MM.1S (cell line): ENCODE results near the gene MBOAT2.
"Not testable (repeated sequence)": the region's sequence is repeated elsewhere in the genome, so short reads cannot be mapped to it uniquely, and the experiment has no call there.

Experiments used
- DNase-seq: peaks from one replicate; pipeline ENCODE4 v3.0.0-alpha.2; 2015
- H2AFZ ChIP-seq: fragments of 300-600 bp; sonication (generic); 2 replicates; pipeline ENCODE4 v1.6.0; 2016; ENCODE audit warnings: antibody characterized with exemption, low read length
- H3F3A ChIP-seq: fragments of 300-600 bp; sonication (generic); 2 replicates; pipeline ENCODE4 v1.6.1; 2016; ENCODE audit warnings: mild to moderate bottlenecking, antibody characterized with exemption, low read length, moderate library complexity, mixed read lengths; ENCODE audit not compliant: insufficient read depth
- H3K27ac ChIP-seq: fragments of 300-600 bp; sonication (generic); 2 replicates; pipeline ENCODE4 v1.5.1; 2016; ENCODE audit warnings: mild to moderate bottlenecking, low read length
- H3K27me3 ChIP-seq: fragments of 300-600 bp; sonication (generic); replicated peaks from 2 replicates; pipeline ENCODE4 v1.6.0; 2016; ENCODE audit warnings: low read length; ENCODE audit not compliant: insufficient read depth
- H3K36me3 ChIP-seq: fragments of 300-600 bp; sonication (generic); replicated peaks from 2 replicates; pipeline ENCODE4 v1.6.1; 2016; ENCODE audit warnings: mild to moderate bottlenecking, low read length, mixed read lengths; ENCODE audit not compliant: insufficient read depth
- H3K4me1 ChIP-seq: fragments of 300-600 bp; sonication (generic); 2 replicates; pipeline ENCODE4 v1.6.1; 2016; ENCODE audit warnings: low read length, mixed read lengths
- H3K4me2 ChIP-seq: fragments of 300-600 bp; sonication (generic); 2 replicates; pipeline ENCODE4 v1.6.0; 2016; ENCODE audit warnings: low read depth, low read length
- H3K4me3 ChIP-seq: fragments of 300-600 bp; sonication (generic); 2 replicates; pipeline ENCODE4 v1.5.1; 2016; ENCODE audit warnings: low read length, mixed read lengths
- H3K79me2 ChIP-seq: fragments of 300-600 bp; sonication (generic); 2 replicates; pipeline ENCODE4 v1.6.1; 2016; ENCODE audit warnings: mixed run types, low read length, mixed read lengths
- H3K9ac ChIP-seq: fragments of 300-600 bp; sonication (generic); 2 replicates; pipeline ENCODE4 v1.6.1; 2016; ENCODE audit warnings: low read length, mixed read lengths
- H3K9me2 ChIP-seq: fragments of 300-600 bp; sonication (generic); replicated peaks from 2 replicates; pipeline ENCODE4 v1.6.1; 2016; ENCODE audit warnings: mild to moderate bottlenecking, low read length, mixed read lengths; ENCODE audit not compliant: insufficient read depth
- H3K9me3 ChIP-seq: fragments of 300-600 bp; sonication (generic); replicated peaks from 2 replicates; pipeline ENCODE4 v1.6.1; 2016; ENCODE audit warnings: mild to moderate bottlenecking, low read length, mixed read lengths; ENCODE audit not compliant: insufficient read depth
- H4K20me1 ChIP-seq: fragments of 300-600 bp; sonication (generic); 2 replicates; pipeline ENCODE4 v1.6.1; 2016; ENCODE audit warnings: mild to moderate bottlenecking, low read length, moderate library complexity, mixed read lengths; ENCODE audit not compliant: insufficient read depth
- EZH2 ChIP-seq: fragments of 300-600 bp; sonication (generic); optimal IDR thresholded peaks from 2 replicates; pipeline ENCODE3; 2017; ENCODE audit warnings: low read depth, mild to moderate bottlenecking, antibody characterized with exemption, low read length, mixed read lengths
- EZH2phosphoT487 ChIP-seq: fragments of 300-600 bp; sonication (generic); IDR thresholded peaks from 2 replicates; pipeline ENCODE4 v1.6.1; 2018; ENCODE audit warnings: antibody characterized with exemption, low read length
- TF ChIP-seq, protein P1 (sequence below): fragments of 300-600 bp; sonication (generic); IDR thresholded peaks from 2 replicates; pipeline ENCODE4 v1.5.1; 2016; ENCODE audit warnings: antibody characterized with exemption, low read length, mixed read lengths

Gene MBOAT2

DNA sequence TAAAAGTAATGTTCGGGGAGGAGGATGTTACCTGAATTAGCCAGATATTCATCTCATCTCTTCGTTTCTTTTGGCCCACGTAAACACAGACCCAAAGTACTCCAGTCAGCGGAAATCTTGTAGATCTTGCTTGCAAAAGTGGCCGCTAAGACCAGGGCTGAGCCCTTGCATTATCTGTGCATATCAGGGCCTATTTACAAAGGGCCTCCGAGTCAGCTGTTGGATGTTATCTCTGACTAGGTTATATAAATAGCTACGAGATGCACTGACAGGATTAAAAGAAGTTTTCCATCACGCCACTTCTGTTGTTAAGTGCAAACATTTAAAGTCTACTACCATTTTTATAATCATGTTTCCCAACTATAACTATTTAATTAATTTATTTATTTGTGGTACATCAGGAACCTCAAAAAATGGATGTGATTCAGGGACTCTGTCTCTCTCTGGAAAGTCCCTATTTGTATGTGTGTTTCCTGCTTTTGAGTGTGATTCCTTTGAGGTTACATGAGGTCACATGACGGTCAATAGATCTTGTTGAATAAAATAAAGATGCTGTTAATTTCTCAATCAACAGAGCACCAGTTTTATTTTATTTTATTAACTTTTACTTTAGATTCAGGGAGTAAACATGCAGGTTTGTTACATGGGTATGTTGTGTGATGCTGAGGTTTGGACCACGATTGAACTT lies 46.8 kb upstream of the MBOAT2 start:
- H3K9me2 ChIP-seq: no peaks in the 10 kb centered on the region
- no peaks in the 10 kb centered on the region for H3K4me1 ChIP-seq
- H3K27ac ChIP-seq: no peak overlapping the region
- no peaks in the 10 kb centered on the region for H4K20me1 ChIP-seq
- H3K4me2 ChIP-seq: no peak overlapping the region
- H3F3A ChIP-seq: no peaks in the 10 kb centered on the region
- no peaks in the 10 kb centered on the region for H3K27me3 ChIP-seq
- H2AFZ ChIP-seq: no peak overlapping the region
- no peak overlapping the region for H3K9ac ChIP-seq
- TF ChIP-seq, protein P1, sequence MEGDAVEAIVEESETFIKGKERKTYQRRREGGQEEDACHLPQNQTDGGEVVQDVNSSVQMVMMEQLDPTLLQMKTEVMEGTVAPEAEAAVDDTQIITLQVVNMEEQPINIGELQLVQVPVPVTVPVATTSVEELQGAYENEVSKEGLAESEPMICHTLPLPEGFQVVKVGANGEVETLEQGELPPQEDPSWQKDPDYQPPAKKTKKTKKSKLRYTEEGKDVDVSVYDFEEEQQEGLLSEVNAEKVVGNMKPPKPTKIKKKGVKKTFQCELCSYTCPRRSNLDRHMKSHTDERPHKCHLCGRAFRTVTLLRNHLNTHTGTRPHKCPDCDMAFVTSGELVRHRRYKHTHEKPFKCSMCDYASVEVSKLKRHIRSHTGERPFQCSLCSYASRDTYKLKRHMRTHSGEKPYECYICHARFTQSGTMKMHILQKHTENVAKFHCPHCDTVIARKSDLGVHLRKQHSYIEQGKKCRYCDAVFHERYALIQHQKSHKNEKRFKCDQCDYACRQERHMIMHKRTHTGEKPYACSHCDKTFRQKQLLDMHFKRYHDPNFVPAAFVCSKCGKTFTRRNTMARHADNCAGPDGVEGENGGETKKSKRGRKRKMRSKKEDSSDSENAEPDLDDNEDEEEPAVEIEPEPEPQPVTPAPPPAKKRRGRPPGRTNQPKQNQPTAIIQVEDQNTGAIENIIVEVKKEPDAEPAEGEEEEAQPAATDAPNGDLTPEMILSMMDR: no peak
- TF ChIP-seq EZH2phosphoT487 (no peak), EZH2 (no peak)
- no peaks in the 10 kb centered on the region for H3K9me3 ChIP-seq
- no peaks in the 10 kb centered on the region for H3K36me3 ChIP-seq
- DNase-seq: no peak
- H3K79me2 ChIP-seq: no peaks in the 10 kb centered on the region
- H3K4me3 ChIP-seq: no peak overlapping the region

DNA sequence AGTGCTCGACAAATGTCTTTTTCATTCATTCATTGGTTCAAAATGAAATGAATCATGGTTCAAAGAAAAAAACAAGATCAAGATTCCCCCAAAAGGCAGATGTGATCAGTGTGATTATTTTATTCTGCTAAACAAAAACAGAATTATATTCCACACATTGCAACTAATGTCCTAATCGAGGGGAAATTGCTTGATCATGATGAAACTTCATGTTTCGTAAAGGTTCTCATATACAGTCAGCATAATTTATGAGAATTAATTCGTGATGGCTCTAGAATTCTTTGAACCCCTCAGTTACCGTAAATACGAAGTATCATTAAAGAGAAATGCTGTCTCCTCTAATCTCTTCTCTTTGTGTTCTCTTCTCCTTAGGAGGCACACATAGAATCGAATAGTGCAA lies 42.1 kb upstream of the MBOAT2 start:
- Histone ChIP-seq H3K9me2 (no peaks in the 10 kb centered on the region), H3K4me2 (no peak overlapping the region), H3F3A (no peaks in the 10 kb centered on the region), H2AFZ (no peak overlapping the region), H3K79me2 (no peaks in the 10 kb centered on the region), H3K27me3 (no peaks in the 10 kb centered on the region), H3K4me3 (no peak overlapping the region), H4K20me1 (no peaks in the 10 kb centered on the region), H3K9ac (no peak overlapping the region), H3K4me1 (no peaks in the 10 kb centered on the region), H3K9me3 (no peaks in the 10 kb centered on the region), H3K27ac (no peak overlapping the region), H3K36me3 (no peaks in the 10 kb centered on the region)
- no peak for TF ChIP-seq EZH2phosphoT487
- TF ChIP-seq EZH2: no peak
- TF ChIP-seq, protein P1: no peak
- no peak for DNase-seq

DNA sequence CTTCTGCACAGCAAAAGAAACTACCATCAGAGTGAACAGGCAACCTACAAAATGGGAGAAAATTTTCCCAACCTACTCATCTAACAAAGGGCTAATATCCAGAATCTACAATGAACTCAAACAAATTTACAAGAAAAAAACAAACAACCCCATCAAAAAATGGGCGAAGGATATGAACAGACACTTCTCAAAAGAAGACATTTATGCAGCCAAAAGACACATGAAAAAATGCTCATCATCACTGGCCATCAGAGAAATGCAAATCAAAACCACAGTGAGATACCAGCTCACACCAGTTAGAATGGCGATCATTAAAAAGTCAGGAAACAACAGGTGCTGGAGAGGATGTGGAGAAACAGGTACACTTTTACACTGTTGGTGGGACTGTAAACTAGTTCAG lies 40.0 kb upstream of the MBOAT2 start:
- H3F3A ChIP-seq, H3K36me3 ChIP-seq, DNase-seq, H3K4me2 ChIP-seq, H3K9me3 ChIP-seq, H3K27ac ChIP-seq, H3K4me1 ChIP-seq, H3K4me3 ChIP-seq, H2AFZ ChIP-seq, H3K27me3 ChIP-seq, H3K9me2 ChIP-seq, H4K20me1 ChIP-seq, H3K79me2 ChIP-seq, H3K9ac ChIP-seq: not testable (repeated sequence)

DNA sequence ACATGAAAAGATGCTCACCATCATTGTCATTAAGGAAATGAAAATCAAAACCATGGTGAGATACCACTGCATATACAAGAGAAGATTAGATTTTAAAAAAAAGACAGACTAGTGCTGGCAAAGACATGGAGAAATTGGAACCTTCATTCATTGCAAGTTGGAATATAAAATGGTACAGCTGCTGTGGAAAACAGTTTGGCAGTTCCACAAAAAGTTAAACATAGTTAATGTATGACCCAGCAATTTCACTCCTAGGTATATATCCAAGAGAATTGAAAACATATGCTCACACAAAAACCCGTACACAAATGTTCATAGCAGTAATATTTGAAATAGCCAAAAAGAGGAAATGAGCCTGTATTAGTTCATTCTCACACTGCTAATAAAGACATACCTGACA lies 33.7 kb upstream of the MBOAT2 start:
- Histone ChIP-seq H3K9me2 (no peaks in the 10 kb centered on the region), H3K79me2 (no peaks in the 10 kb centered on the region), H3K9me3 (no peaks in the 10 kb centered on the region), H4K20me1 (no peaks in the 10 kb centered on the region), H3K27ac (no peak overlapping the region), H3K4me1 (no peaks in the 10 kb centered on the region), H3F3A (no peaks in the 10 kb centered on the region), H3K4me2 (no peak overlapping the region), H3K9ac (no peak overlapping the region), H2AFZ (no peak overlapping the region), H3K36me3 (no peaks in the 10 kb centered on the region), H3K4me3 (no peak overlapping the region), H3K27me3 (no peaks in the 10 kb centered on the region)
- TF ChIP-seq EZH2phosphoT487: no peak
- TF ChIP-seq, protein P1: no peak
- TF ChIP-seq EZH2: no peak
- no peak for DNase-seq
